Measurements from ENCODE around the gene PBXIP1.

DNA sequence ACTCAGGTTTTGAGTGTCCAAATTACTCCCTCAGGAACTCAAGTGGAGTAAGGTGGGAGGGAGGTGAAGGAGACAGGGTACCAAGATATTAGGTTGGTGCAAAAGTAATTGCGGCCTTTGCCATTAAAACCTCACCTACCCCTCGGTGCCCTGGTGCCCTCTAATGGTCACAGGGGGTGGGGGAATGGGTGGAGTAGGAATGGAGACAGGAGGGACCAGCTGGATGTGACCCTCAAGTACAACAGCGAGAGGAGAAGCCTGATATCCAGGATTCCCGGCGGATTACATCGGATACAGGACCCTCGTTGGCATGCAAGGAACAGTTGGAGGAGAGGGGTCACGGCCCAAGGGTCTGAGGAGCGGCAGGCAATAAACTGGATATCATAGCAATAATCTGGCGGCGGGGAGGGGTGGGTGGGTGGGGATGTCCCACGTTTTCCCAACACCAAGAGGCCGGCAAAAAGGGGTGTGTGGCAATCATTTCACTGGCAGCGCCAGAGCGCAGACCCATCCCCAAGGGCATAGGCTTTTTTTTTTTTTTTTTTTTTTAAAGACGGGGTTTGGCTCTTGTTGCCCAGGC lies 42.4 kb upstream of the PBXIP1 start:
- TF ChIP-seq TAF1 (IDR thresholded peaks at IDR 0.05; ENCODE audit: borderline replicate concordance, low read depth, low read length) (no peak), POLR2AphosphoS5 (IDR thresholded peaks at IDR 0.05; ENCODE audit: low read depth, low read length) (no peak), POLR2A (IDR thresholded peaks at IDR 0.05; ENCODE audit: low read depth, low read length) (no peak)
